Pancreas (tissue), 10 donors: ENCODE data around the gene PPP2R2B. TPM values are rescaled to one million over a fixed set of nuclear protein-coding genes. Genes with fewer than 3 reads are reported as not detected.

Source experiments
- ATAC-seq, 4 donors: fragments of 200-7000 bp; cut with Tn5 transposase; one replicate each; pipeline versions ENCODE4 v1.8.0 to v1.9.1; 2020; ENCODE audit warnings: mild to moderate bottlenecking in 4 of 4, moderate library complexity in 4 of 4
- DNase-seq, 6 donors: peaks; one replicate each; pipeline ENCODE4 v3.0.0-alpha.2; 2020
- FAIRE-seq: peaks from 2 replicates; lab custom pipeline; 2012; peaks lifted over from hg19 to GRCh38; lab: Jason Lieb, UNC
- H3K27ac ChIP-seq, 4 donors: fragments of 200-600 bp; sonication (generic); 1 replicate in 3 of 4; 2 replicates in 1 of 4; pipeline versions ENCODE4 v1.5.0 to v1.8.0; 2020
- H3K27me3 ChIP-seq, 4 donors: fragments of 200-600 bp; one replicate each; pipeline ENCODE4 v1.8.0; 2021
- H3K36me3 ChIP-seq, 3 donors: fragments of 200-600 bp; sonication (generic) in 1 of 3; one replicate each; pipeline versions ENCODE4 v1.5.0 to v1.8.0; 2020 to 2021
- H3K4me1 ChIP-seq, 3 donors: fragments of 200-600 bp; one replicate each; pipeline ENCODE4 v1.8.0; 2021
- H3K4me3 ChIP-seq, 4 donors: fragments of 200-600 bp; sonication (generic) in 2 of 4; one replicate each; pipeline versions ENCODE4 v1.5.0 to v1.8.0; 2020 to 2021
- H3K9me3 ChIP-seq, 4 donors: fragments of 200-600 bp; one replicate each; pipeline ENCODE4 v1.8.0; 2021
- whole genome bisulfite sequencing, 2 donors: extraction: QIAGEN DNeasy Blood & Tissue Kit; methylation state at CpG; one replicate each; pipeline ENCODE4 v1.1.7; 2013; 5-methylcytosine and 5-hydroxymethylcytosine counted together
- intact Hi-C, 3 donors: fragments of 100-400 bp; cut with DNase I; formaldehyde crosslinking; loops; one replicate each; pipeline versions ENCODE4 v1.11.1 to v1.14.2; 2022
- polyA plus RNA-seq, 2 donors: library from polyadenylated mRNA; stranded (reverse); fragments of 200-250 nt; gene quantifications; one replicate each; pipeline ENCODE4 v1.2.3, GENCODE V29; 2013
- total RNA-seq, 6 donors: library from RNA; stranded (reverse); fragmentation: NEBNext Ultra II Directional in 4 of 6; extraction: Animal tissue kit (Norgen Biotek cat#: 25700) in 4 of 6; gene quantifications; one replicate each; pipeline versions ENCODE4 v1.2.1 to v1.2.4, GENCODE V29; 2021 to 2023
- TF ChIP-seq, protein P1 (sequence below), 4 donors: fragments of 200-600 bp; sonication (generic) in 3 of 4; IDR thresholded peaks; one replicate each; pipeline versions ENCODE4 v1.5.0 to v1.8.0; 2021; ENCODE audit warnings: antibody characterized with exemption in 4 of 4
- donor health status: healthy with polysubstance abuse.
- donor health status: DM: no; HTN: no; CAD: no; lungs with moderate emphysema.
- donor health status: DM: no; HTN: no; CAD: no.
- donor health status: control.
- donor health status: control.
- donor health status: Bipolar disorder and iron deficiency.
- donor health status: DM: yes; HTN: yes; CAD: no.
- donor health status: DM: no; HTN: no; CAD: no.
- donor health status: DM: no; HTN: no; CAD: no.
- donor health status: DM: yes; HTN: yes; CAD: no.

Gene PPP2R2B
- total and polyA plus RNA-seq, 8 donors = 0.51 to 3.5 (median 0.81) TPM

DNA sequence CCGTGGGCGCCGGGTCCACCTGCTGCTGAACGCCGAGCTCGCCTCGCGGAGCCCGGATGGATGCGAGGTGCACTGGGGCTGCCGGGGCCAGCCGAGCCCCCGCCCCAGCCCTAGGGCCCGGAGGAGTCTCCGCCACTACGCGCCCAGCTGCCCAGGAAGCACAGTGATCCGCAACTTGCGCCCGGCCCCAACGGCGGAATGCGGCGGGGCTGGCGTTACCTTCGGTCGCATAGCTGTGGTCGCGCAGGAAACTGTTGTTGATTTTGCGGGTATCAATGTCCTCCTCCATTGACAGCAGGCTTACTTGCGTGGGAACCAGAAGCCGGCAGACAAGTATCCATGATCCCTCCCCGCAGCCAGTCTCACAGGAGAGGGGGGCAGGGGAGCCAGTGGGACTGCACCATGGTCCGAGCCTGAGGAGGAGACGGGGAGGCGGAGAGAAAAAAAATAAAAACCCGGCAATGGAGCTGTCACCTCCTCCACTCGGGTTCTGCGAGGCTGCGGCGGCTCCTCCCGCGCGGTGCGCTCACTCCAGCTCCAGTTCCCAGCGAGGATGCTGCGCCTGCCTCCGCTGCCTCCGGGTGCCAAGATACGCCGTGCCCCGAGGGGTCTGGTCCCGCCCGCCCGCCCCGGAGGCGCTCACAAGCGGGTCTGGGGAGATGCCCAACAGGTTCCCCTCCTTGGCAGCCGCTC is 628 bp downstream of the PPP2R2B start:
- Histone ChIP-seq H3K4me3 (peak overlapping the region; percentile 24 to 51 (median 44)), H3K27me3 (peaks cover 0 to 5% (median 2%) of the 10 kb centered on the region in 4 donors), H3K36me3 (no peaks in the 10 kb centered on the region), H3K27ac (no peak overlapping the region), H3K9me3 (no peaks in the 10 kb centered on the region), H3K4me1 (no peaks in the 10 kb centered on the region)
- ATAC-seq (peak; percentile 70 to 73 (median 70)), FAIRE-seq (no peak), DNase-seq (peak in 5 of 6 donors; percentile 14 to 70 (median 22))
- 1% methylated on average over 59 of the region's 59 CpGs for WGBS, 2 donors
- intact Hi-C loops = no loop called here
- TF ChIP-seq, protein P1, sequence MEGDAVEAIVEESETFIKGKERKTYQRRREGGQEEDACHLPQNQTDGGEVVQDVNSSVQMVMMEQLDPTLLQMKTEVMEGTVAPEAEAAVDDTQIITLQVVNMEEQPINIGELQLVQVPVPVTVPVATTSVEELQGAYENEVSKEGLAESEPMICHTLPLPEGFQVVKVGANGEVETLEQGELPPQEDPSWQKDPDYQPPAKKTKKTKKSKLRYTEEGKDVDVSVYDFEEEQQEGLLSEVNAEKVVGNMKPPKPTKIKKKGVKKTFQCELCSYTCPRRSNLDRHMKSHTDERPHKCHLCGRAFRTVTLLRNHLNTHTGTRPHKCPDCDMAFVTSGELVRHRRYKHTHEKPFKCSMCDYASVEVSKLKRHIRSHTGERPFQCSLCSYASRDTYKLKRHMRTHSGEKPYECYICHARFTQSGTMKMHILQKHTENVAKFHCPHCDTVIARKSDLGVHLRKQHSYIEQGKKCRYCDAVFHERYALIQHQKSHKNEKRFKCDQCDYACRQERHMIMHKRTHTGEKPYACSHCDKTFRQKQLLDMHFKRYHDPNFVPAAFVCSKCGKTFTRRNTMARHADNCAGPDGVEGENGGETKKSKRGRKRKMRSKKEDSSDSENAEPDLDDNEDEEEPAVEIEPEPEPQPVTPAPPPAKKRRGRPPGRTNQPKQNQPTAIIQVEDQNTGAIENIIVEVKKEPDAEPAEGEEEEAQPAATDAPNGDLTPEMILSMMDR (IDR thresholded peaks at IDR 0.05) = no peak

DNA sequence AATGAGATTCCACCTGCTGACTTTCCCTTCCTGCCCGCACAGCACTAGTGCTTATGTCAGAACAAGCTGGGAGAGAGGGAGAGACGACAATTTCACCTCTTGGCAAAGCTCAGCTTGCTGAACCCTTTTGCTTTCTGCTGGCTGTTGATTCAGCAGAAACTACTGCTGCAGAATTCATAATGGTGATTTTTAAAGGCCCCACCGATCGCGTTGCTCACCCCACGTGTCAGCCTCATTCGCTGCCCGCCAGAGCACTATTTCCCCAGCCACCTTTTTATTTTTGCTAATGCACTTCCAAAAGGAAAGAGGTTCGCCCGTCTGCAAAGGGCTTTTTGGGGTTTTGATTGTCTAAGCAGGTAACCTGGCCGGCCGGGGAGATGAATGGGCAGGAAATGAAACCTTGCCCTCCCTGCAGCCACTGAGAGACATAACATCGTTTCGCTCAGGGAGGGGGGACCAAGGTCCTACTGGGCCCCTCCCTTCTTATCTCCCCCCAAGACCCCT is 1.3 kb downstream of the PPP2R2B start:
- intact Hi-C loops = no loop called here
- 6 to 7% methylated on average over 14 of the region's 14 CpGs for WGBS, 2 donors
- peak in 3 of 4 donors; percentile 43 to 49 (median 46) for ATAC-seq
- Histone ChIP-seq H3K4me1 (no peaks in the 10 kb centered on the region), H3K27ac (no peak overlapping the region), H3K9me3 (no peaks in the 10 kb centered on the region), H3K27me3 (peaks cover 0 to 5% (median 2%) of the 10 kb centered on the region in 4 donors), H3K4me3 (peak overlapping the region; percentile 24 to 51 (median 44)), H3K36me3 (no peaks in the 10 kb centered on the region)
- TF ChIP-seq, protein P1 (IDR thresholded peaks at IDR 0.05) = no peak
- FAIRE-seq = no peak
- no peak for DNase-seq

DNA sequence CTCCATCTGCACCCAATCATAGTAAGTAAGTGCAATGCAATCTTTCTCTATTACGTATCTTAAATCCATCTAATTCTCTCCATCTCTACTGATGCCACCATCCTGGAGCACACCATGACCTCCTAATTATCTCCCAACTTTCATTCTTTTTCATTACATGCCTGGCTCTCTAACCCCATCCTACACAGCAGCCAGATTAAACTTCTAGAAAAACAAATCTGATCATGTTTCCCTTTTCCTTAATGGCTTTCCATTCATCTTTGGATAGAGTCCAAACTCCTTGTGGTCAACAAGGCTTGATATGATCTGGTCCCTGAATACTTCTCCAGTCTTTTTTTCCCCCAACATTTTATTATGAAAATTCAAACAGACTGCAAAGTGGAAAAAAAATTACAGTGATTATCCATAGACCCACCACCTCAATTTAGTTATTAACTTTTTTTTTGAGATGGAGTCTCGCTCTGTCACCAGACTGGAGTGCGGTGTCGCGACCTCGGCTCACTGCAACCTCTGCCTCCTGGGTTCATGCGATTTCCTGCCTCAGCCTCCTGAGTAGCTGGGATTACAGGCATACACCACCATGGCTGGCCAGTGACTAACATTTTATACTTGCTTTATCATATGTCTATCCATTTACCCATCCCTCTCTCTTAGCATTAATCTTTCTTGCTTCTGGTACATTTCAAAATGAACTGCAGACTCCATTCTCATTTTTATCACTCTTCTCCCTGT is 5.2 kb downstream of the PPP2R2B start:
- H3K9me3 ChIP-seq = no peaks in the 10 kb centered on the region
- H3K27me3 ChIP-seq = peaks cover 0 to 5% (median 2%) of the 10 kb centered on the region in 4 donors
- TF ChIP-seq, protein P1 (IDR thresholded peaks at IDR 0.05) = no peak
- no peaks in the 10 kb centered on the region for H3K4me1 ChIP-seq
- DNase-seq (no peak), ATAC-seq (no peak), FAIRE-seq (no peak)
- no peaks in the 10 kb centered on the region for H3K36me3 ChIP-seq
- H3K27ac ChIP-seq = no peak overlapping the region
- intact Hi-C loops = no loop called here
- WGBS, 2 donors = 88 to 90% methylated on average over 7 of the region's 7 CpGs
- H3K4me3 ChIP-seq = no peak overlapping the region

DNA sequence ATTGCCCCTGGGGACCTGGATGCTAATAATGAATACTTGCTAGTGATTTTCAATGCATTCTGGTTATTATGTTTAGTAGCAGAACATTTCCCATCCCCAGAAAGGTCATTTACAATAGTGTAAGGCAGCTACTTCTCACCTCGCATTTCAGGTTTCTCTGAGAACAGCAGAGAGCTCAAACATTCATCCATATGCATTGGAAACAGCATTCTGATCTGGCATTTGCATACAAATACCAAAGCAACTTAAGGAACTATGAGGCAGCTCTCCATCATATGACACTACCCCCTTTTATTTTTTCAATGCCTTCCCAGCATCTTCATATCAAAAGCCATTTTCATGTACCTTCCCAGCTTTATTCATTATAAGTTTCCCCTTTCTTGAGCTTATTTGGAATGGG is 6.4 kb downstream of the PPP2R2B start:
- DNase-seq = no peak
- H3K27ac ChIP-seq = no peak overlapping the region
- H3K36me3 ChIP-seq = no peaks in the 10 kb centered on the region
- FAIRE-seq = no peak
- TF ChIP-seq, protein P1 (IDR thresholded peaks at IDR 0.05) = no peak
- 68 to 79% methylated on average over 1 of the region's 1 CpG for WGBS, 2 donors
- no peak for ATAC-seq
- no peak overlapping the region for H3K4me3 ChIP-seq
- H3K27me3 ChIP-seq = peaks cover 0 to 5% (median 2%) of the 10 kb centered on the region in 4 donors
- H3K9me3 ChIP-seq = no peaks in the 10 kb centered on the region
- intact Hi-C loops = no loop called here
- no peaks in the 10 kb centered on the region for H3K4me1 ChIP-seq
